Fibroblast of peridontal ligament (primary cell): Measurements from ENCODE around the gene IPO9.

Experiments used
- DNase-seq: peaks from one replicate; pipeline ENCODE4 v3.0.0-alpha.2; 2010; ENCODE audit errors: extremely low read depth

IPO9 gene

DNA sequence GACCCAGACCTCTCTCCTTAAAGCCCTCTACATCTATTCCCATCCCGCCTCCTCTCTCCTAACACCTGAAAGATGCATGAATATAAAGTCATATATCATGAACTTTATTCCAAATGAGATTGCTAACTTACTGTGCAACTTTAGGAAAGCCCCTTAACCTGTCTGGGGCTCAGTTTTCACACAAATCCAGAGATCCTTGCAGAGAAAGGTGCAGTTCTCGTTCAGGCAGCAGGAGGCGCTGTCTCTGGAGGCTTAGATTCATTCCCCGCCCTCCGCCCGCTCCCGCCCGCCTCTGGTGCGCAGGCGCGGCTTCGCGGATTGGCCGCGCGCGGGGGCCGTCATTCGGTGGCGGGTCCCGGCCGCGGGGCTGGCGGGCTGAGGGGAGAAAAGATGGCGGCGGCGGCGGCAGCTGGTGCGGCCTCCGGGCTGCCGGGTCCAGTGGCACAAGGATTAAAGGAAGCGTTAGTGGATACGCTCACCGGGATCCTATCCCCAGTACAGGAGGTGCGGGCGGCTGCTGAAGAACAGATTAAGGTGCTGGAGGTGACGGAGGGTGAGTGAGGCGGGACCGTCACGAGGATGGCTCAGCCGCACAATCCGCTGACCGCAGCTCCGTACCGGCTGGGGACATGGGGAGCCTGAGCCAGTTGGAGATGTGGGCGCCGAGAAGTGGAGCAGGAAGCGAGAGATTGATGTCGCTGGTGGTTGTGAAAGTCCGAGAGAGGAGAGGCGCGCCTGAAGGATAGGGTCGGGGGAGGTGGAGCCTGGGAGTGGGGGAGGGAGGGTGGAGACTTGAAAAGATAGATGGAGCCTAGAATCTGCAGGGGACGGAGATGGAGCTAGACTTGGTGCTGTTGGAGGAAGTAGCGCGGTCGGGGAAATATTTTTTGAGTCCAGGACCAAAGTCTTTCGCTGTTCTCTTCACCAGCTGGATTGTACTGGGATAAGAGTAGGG, at the start of gene IPO9:
TSS of gene IPO9 (plus strand) at position 338 of the 955 bp plus-strand sequence. CDS start at position 391, 53 bp downstream.
- peak; percentile 93 for DNase-seq

DNA sequence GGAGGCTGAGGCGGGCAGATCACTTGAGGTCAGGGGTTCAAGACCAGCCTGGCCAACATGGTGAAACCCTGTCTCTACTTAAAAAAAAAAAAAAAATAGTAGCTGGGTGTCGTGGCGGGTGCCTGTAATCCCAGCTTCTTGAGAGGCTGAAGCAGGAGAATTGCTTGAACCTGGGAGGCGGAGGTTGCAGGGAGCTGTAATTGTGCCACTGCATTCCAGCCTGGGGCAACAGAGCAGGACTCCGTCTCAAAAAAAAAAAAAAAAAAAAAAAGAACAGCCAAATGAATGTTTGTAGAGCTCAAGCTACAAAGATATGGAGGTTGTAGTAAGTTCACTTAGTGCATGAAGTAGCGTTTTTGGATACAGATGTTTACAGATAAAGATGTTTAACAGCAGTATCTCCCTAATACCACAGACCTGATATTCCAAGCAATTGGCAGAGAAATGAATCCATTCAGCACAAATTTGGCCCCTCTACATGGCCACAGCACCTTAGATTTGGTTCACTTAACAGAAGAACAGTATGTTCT, 49.5 kb upstream of the IPO9 start:
- no peak for DNase-seq

DNA sequence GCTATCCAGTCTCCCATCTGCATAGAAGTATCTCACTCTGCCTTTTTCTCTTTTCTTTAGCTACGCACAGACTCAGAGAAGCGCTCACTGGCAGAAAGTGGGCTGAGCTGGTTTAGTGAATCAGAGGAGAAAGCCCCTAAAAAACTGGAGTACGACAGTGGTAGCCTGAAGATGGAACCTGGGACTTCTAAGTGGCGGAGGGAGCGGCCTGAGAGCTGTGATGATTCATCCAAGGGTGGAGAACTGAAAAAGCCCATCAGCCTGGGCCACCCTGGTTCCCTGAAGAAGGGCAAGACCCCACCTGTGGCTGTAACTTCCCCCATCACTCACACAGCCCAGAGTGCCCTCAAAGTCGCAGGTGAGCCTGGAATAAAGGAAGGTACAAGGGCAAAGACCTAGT, 48.0 kb upstream of the IPO9 start:
- no peak for DNase-seq

DNA sequence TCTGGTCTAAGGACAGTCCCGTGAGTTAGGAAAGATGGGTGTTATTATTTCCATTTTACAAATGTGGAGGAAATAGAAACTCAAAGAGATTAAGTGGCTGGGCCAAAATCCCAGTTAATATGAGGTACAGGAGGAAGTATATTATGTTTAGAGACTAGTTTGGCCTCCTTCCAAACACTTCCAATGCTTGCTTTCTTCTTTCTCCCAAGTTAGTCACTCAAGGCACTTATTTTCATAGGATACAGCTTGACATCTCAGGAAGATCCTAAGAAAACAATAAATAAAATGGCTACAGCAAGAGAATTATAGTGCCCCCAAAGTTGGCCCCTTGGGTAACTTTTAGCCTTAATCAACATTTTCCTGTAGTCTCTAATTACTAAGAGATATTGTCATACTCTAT, 47.5 kb upstream of the IPO9 start:
- peak; percentile 62 for DNase-seq

DNA sequence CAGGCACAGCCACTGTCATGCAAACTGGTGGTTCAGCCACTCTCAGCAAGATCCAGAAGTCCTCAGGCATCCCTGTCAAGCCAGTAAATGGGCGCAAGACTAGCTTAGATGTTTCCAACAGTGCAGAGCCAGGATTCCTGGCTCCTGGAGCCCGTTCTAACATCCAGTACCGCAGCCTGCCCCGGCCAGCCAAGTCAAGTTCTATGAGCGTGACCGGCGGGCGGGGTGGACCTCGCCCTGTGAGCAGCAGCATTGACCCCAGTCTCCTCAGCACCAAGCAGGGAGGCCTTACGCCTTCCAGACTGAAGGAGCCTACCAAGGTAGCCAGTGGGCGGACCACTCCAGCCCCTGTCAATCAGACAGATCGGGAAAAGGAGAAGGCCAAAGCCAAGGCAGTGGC, 46.6 kb upstream of the IPO9 start:
- DNase-seq, result no peak

DNA sequence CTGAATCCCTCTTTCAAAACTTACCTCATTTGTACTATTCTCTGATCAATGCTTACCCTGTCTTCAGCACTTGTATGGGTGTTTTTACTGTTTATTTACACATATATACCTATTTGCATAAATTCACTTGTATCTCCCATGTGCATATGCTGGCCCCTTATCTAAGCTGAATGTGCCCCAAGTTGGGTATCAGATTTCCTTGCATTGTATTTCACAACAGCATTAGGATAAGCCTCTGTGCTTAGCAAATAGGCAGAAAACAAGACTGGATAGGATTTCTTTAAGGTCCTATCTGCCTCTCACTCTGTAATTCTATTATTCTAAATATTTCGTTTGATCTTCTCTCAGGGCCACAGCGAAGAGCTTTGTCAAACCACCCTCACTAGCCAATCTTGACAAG, 45.9 kb upstream of the IPO9 start:
- no peak for DNase-seq

DNA sequence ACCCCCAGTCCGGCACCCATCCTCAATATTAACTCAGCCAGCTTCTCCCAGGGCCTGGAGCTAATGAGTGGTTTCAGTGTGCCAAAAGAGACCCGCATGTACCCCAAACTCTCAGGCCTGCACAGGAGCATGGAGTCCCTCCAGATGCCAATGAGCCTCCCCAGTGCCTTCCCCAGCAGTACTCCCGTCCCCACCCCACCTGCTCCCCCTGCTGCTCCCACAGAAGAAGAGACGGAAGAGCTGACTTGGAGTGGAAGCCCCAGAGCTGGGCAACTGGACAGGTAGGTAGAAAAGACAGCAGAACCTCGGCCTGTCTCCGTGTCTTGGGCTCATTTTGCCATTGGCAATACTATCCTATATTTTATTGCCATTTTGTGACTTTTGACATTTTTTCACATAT, 45.4 kb upstream of the IPO9 start:
- no peak for DNase-seq

DNA sequence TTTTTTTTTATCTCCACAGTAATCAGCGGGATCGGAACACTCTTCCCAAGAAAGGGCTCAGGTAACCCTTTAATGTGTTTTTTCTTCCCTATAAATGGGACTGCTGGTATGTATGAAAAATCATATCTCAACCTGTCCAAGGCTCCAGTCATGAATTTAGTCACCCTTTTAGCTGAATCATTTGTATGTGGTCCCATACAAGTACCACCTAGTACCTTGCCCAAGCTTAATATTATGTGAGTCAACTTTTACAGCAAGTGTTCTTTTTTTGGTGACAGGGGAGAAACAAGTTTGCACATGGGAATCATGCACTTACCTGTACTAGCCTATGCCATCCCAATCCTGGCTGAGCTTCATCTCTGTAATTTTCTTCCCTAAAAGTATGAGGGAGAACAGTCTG, 43.7 kb upstream of the IPO9 start:
- no peak for DNase-seq

DNA sequence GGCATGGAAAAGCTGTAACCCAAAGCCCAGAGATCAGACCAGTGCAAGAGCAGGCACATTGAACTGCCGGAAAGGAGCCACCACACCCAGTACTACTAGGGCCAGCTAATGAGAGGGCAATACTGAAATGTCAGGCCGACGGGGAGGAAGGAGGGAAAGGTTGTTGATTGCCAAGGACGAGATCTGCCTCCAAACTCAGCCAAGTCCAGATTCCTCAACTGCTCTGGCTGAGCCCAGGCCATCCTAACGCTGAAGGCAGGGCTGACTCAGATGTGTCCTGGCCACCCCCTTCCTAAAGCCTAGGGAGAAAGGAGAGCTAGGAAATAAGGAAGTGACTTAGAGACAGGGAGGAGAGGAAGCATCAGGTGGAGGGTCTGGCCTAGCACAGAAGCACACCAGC, 42.1 kb upstream of the IPO9 start:
- no peak for DNase-seq

DNA sequence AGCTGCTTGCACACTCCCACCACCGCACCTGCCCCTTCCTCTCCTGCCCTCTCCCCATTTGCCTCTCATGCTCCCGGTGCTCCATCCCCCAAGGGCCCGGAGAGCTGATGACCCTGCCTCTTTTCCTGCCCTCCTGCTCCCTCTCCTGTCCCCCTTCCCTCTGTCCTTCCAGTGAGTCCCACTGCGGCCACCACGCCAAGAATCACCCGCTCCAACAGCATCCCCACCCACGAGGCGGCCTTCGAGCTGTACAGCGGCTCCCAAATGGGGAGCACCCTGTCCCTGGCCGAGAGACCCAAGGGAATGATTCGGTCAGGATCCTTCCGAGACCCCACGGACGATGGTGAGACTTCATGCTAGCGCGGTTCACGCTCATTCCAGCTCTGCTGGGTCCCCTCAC, 40.7 kb upstream of the IPO9 start:
- DNase-seq, result no peak

DNA sequence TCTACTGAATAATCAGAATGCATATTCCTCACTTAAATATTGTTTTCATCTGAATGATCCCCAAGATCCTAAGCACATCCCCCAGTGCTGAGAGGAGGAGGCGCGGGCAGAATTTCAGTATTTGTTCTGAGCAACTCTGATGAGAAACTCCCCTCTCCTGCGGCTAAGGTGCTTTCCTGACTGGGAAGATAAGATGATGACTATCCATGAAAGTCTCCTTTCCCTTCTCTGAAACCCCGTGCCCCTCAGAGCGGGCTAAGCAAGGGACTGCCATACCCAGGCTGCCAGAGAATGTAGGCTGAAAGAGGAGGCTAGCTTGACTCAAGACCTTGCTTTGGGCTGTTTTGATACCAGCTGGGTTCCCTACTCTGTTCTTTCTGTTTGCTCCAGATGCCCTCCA, 39.7 kb upstream of the IPO9 start:
- no peak for DNase-seq

DNA sequence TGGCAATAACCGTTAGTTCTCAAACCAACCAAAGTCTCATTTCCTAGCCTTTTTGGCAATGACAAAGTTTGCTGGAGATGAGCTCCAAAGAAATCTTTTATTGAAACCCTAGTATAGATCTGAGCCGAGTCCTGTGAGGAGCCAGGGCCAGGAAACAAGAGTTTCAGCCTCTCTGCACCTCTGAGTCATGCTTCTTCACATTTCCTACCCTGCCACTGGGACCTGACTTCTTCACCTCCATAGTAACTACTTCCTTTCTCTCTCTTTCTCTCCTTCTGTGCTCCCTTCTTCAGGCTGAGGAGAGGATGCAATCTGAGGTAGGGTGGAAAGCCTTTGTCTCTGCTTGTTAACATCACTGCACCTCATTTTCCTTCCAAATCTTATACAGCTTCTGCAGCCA, 38.7 kb upstream of the IPO9 start:
- peak; percentile 70 for DNase-seq

DNA sequence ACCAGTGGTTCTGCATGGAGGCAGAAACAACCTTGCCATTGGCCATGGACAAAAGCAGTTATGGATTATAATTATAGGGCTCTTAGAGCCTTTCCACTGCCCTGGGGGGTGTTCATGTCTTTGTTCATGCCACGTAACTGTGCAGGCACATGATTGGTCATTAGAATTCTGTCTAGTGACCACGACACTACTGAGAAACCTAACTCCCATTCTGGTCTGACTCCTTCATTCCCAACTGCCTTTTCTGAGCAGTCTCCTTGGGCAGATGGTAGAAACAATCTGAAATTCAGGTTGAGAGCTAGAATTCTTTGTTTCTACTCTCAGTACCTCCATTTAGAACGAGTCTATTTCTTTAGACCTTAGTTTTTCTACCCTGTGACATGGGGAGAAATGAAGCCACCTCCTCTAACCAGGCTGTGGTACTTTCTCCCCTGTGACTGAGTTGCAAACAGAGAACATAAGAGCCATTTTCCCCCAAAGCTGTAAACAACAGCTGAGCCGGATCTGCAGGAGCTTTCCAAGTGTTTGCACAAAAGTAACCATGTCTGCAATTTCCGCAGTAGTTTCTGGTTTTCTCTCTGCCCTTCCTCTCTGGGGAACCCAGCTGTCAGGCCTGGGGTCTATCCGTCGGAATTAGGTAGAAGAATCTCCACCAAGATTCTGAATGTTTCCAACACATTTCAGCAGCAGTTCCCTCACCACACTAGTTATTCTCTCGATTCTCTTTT, 37.7 kb upstream of the IPO9 start:
- peak; percentile 35 for DNase-seq

DNA sequence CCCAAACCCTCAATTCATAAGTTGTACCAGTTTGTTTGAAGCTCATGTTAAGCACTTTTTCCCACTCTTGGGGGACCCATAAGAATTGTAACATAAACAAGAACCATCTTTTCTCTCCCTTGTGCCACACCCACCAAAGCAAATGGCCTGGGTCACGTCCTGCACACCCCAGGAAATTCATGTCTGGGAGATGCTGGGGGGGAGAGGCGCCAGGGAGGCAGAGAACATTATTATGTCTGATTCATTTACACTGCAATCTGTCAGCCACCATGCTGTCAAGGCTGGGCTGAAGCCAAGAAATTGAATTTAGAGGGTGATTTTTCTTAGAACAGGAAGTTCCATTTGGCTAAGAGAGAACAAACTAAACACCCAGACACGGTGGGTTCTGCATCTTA, 37.2 kb upstream of the IPO9 start:
- DNase-seq, result no peak

DNA sequence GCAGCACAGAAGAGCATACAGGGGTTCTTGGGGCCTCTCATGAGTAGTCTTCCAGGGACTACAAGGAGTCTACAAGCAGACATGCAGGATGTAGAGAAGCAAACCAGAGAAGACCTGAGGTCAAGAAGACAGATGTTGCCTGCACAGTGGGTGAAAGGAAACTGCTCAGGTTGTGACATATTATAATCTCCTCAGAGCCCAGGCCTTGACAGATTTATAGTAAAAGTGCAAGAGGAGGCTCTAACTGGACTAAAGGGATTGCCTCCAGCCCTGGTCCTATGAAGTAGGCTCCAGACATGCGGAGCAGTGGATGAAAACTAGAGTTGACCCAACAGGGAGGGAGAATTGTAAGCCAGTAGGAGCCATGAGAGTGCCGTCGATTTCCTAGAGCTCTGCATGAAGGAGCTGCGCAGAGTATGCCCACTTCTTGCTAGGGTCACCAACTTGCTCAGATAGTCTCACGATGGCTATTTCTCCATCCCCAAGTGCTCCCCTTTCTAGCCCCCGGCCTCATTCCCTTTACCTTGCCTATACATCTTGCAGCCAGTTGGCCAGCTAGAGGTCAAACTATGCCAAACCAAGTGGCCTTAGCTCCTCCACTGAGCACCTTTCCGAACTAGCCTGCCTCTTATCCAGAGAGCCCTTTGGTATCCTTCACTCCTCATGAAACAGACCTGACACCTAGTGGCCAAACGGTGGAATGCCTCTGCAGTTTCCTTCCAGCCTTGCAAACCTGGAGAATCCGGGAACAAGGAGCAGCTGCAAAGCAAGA, 36.2 kb upstream of the IPO9 start:
- DNase-seq, result peak; percentile 90

DNA sequence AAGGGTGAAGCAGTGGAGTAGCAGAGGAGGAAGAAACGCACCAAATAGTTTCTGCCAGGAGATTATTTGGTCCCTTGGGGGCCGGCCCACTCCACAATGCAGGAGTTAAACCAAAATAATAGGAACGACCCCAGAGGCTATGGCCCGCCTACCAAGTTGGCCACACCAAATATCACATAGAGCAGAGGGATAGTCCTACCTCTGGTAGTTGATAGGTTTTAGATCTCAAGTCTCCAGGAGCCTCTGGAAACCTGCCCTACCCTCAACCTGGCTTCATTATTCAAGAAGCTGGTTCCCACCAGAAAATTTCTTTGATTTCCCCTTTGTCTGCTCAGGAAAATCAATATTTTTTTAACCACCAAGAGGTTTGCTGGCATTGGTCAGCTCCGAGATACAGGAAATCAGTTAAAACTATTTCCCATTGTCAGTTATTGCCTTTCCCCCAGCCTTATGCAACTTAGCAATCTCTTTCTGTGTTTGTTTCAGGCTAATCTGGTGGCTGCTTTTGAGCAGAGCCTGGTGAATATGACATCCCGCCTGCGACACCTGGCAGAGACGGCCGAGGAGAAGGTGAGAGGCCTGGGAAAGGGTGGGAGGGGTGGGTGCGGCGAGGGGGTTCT, 35.5 kb upstream of the IPO9 start:
- DNase-seq, result no peak

DNA sequence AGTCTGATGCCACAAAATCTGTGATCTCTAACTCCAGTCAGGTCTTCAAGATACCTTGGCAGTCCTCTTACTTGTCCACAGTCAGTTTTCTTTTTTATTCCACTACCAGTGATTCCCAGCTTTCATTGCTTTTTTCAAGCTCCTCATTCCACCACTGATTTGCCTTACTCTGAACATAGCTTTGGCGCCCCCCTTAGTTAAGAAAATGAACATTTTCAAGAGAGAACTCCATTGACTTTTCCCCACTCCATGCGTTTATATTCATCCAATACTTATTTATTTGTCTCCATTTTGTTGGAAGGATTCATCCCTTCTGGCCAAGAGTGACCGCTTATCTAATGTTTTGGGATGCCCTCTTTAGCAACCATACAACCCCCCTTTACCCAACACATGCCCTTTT, 33.9 kb upstream of the IPO9 start:
- peak; percentile 63 for DNase-seq

DNA sequence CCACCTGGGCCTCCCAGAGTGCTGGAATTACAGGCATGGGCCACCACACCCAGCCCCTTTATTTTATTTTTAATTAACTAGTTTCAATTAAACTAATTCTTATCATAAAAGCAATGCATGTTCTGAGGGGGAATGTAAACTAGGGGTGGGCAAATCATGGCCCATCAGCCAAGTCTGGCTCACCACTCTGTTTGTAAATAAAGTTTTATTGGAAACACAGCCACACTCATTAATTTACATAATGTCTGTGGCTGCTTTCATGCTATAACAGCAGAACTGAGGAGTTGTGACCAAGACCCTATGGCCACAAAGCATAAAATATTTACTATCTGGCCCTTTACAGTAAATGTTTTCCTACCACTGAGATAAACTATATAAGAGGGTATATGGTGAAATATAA, 28.7 kb upstream of the IPO9 start:
- no peak for DNase-seq

DNA sequence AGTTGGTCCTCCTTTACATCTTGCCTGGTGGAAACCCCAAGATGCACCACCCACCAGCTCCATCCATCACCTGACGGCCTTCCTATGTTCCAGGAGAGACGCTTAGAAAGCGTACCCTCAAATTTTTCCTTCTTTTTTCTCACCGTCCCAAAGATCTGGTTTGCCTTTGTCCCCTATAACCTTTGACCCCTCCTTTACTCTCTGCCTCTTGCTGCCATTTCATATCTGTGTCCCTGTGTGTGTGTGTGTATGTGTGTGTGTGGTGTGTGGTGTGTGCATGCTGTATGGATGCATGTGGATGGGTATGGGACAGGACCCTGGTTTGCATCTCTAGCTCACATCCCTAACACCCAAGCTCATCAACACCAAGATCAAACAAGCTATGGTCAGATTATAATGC, 22.2 kb upstream of the IPO9 start:
- DNase-seq, result no peak

DNA sequence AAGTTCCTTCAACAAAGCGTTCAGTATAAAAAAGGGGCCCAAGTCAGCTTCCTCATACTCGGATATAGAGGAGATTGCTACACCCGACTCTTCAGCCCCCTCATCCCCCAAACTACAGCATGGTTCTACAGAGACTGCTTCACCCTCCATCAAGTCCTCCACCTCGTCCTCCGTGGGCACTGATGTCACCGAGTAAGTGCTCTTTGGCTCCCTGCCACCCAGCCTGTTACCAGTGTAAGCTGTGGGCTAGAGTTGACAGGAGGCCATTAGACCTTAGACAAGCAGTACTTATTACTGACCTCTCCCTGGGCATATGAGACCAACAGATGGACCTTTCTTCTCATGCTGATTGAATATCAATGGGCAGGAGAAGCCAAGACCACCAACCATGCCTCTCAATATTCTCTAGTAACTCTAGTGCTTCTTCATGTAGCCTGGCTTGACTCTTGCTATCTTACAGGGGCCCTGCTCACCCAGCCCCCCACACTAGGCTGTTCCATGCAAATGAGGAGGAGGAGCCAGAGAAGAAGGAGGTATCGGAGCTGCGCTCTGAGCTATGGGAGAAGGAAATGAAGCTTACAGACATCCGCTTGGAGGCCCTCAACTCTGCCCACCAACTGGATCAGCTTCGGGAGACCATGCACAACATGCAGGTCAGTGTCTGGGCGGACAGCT, 20.9 kb upstream of the IPO9 start:
- DNase-seq, result no peak

DNA sequence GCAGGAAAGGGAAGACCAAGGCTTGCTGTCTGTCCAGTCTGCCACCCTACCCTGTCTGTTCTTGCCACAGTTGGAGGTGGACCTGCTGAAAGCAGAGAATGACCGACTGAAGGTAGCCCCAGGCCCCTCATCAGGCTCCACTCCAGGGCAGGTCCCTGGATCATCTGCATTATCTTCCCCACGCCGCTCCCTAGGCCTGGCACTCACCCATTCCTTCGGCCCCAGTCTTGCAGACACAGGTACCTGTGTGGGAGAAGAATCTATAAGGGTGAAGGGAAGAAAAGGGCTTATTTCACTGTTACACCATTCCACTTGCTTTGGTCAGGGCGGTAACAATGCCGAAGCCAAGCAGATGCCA, 20.3 kb upstream of the IPO9 start:
- no peak for DNase-seq
